Panc1 (cell line): ENCODE results near the gene UBAC1. TPM values are rescaled to one million over a fixed set of nuclear protein-coding genes. Genes with fewer than 3 reads are reported as not detected.

Experiments
- ATAC-seq: fragments of 200-7000 bp; cut with Tn5 transposase; 2 replicates; pipeline ENCODE4 v1.9.1; 2020; ENCODE audit warnings: mild to moderate bottlenecking, moderate library complexity
- BruUV-seq: library from RNA; stranded (reverse); fragments of 400-500 nt; replicated peaks from 2 replicates; lab custom pipeline; 2021; lab: Mats Ljungman, UMichigan
- CTCF ChIA-PET: fragments of 300-600 bp; sonication (Branson Sonifier 250); formaldehyde crosslinking; loops from one replicate; lab custom pipeline; 2022; ENCODE audit warnings: antibody characterized with exemption; lab: Charles Lee
- POLR2A ChIA-PET: fragments of 300-600 bp; sonication (Branson Sonifier 250); formaldehyde crosslinking; loops from one replicate; lab custom pipeline; 2022; ENCODE audit warnings: antibody characterized with exemption; lab: Charles Lee
- DNase-seq: peaks from one replicate; pipeline ENCODE4 v3.0.0-alpha.2; 2010; ENCODE audit warnings: low read depth, low spot score
- H3K27ac ChIP-seq: 2 replicates; pipeline ENCODE4 v1.5.1; 2011; ENCODE audit warnings: mild to moderate bottlenecking, low read length, inconsistent platforms
- H3K27me3 ChIP-seq: fragments of 200-500 bp; sonication (Bioruptor generic); 2 replicates; pipeline ENCODE4 v1.6.0; 2014; ENCODE audit warnings: low read length, inconsistent platforms; ENCODE audit not compliant: control insufficient read depth, insufficient read depth
- H3K36me3 ChIP-seq: fragments of 200-500 bp; sonication (Bioruptor generic); 2 replicates; pipeline ENCODE4 v1.5.1; 2014; ENCODE audit warnings: inconsistent platforms, mild to moderate bottlenecking, low read length, moderate library complexity; ENCODE audit not compliant: control insufficient read depth, insufficient read depth
- H3K4me1 ChIP-seq: 2 replicates; pipeline ENCODE4 v1.5.1; 2011; ENCODE audit warnings: inconsistent platforms, mild to moderate bottlenecking, low read length, moderate library complexity; ENCODE audit not compliant: control insufficient read depth, insufficient read depth
- H3K4me3 ChIP-seq, 2 experiments: 2 replicates each; pipeline ENCODE4 v1.5.1; 2011 to 2012; ENCODE audit warnings: low read depth in 2 of 2, low read length in 2 of 2, mild to moderate bottlenecking in 2 of 2, inconsistent platforms in 1 of 2, moderate library complexity in 1 of 2
- H3K9me3 ChIP-seq: fragments of 200-500 bp; sonication (Bioruptor generic); 2 replicates; pipeline ENCODE4 v1.5.1; 2014; ENCODE audit warnings: low read depth, mild to moderate bottlenecking, inconsistent platforms, low read length, moderate library complexity; ENCODE audit not compliant: control insufficient read depth, insufficient read depth
- CTCF ChIP-seq: fragments of 450-650 bp; IDR thresholded peaks from 2 replicates; pipeline ENCODE4 v1.5.1; 2017; ENCODE audit warnings: mild to moderate bottlenecking
- POLR2AphosphoS5 ChIP-seq: IDR thresholded peaks from 2 replicates; pipeline ENCODE4 v1.6.1; 2012; ENCODE audit warnings: mild to moderate bottlenecking, low read depth, low read length, moderate library complexity
- REST ChIP-seq, 2 experiments: IDR thresholded peaks; 2 replicates each; pipeline ENCODE4 v1.6.1; 2011 to 2012; ENCODE audit warnings: low read depth in 2 of 2, control low read depth in 1 of 2, low read length in 1 of 2, mild to moderate bottlenecking in 1 of 2, moderate library complexity in 1 of 2; ENCODE audit not compliant: insufficient read depth in 1 of 2
- SIN3A ChIP-seq: IDR thresholded peaks from 2 replicates; pipeline ENCODE4 v1.6.1; 2012; ENCODE audit warnings: low read depth, mild to moderate bottlenecking, low read length, moderate library complexity, borderline replicate concordance; ENCODE audit not compliant: insufficient read depth
- TCF7L2 ChIP-seq: IDR thresholded peaks from 2 replicates; pipeline ENCODE4 v1.6.1; 2011; ENCODE audit warnings: mild to moderate bottlenecking, low read depth, low read length, inconsistent platforms
- in situ Hi-C: cut with HindIII; loops from 2 replicates; pipeline ENCODE4 v1.10.0; 2016; ENCODE audit warnings: low sequenced_read_pairs, low pct_unique_long_range_greater_than_20kb
- intact Hi-C: fragments of 100-400 bp; cut with micrococcal nuclease; formaldehyde crosslinking; loops from one replicate; pipeline ENCODE4 v1.10.0; 2022; ENCODE audit not compliant: unreplicated experiment
- total RNA-seq: library from RNA; stranded (reverse); gene quantifications from one replicate; pipeline ENCODE4 v1.2.1, GENCODE V29; 2021; ENCODE audit not compliant: unreplicated experiment

Gene UBAC1
- total RNA-seq, 1 experiment from 2014 or later, result 38.0 TPM

GRCh38 chr9:135998410-135999071 lies 37.4 kb upstream of the UBAC1 start:
- no peak for ATAC-seq
- H3K27ac ChIP-seq, result no peak overlapping the region
- H3K9me3 ChIP-seq, result no peaks in the 10 kb centered on the region
- no peak for TF ChIP-seq POLR2AphosphoS5
- no peak for TF ChIP-seq CTCF
- TF ChIP-seq SIN3A, result no peak
- no peak for TF ChIP-seq REST (IDR thresholded peaks at IDR 0.05; ENCODE audit: insufficient read depth in 1 of 2, low read depth in 2 of 2, low read length in 1 of 2)
- no peak for TF ChIP-seq TCF7L2
- no peak overlapping the region for H3K4me3 ChIP-seq
- no TSS peak for BruUV-seq
- intact Hi-C loops, result no loop called here
- H3K4me1 ChIP-seq, result peaks cover 4% of the 10 kb centered on the region
- in situ Hi-C loops, result no loop called here
- POLR2A ChIA-PET, result no interaction called here
- H3K36me3 ChIP-seq, result no peaks in the 10 kb centered on the region
- no peaks in the 10 kb centered on the region for H3K27me3 ChIP-seq
- DNase-seq, result no peak
- CTCF ChIA-PET, result no interaction called here

GRCh38 chr9:135998016-135998380 lies 36.8 kb upstream of the UBAC1 start:
- POLR2A ChIA-PET, result no interaction called here

More at GRCh38 chr9:135998016-135998380, 36.8 kb upstream of the UBAC1 start:
- Histone ChIP-seq H3K4me1 (peaks cover 5% of the 10 kb centered on the region; the same call in 1 of the 2 replicates), H3K4me3 (no peak overlapping the region), H3K9me3 (no peaks in the 10 kb centered on the region), H3K27me3 (no peaks in the 10 kb centered on the region), H3K27ac (no peak overlapping the region), H3K36me3 (no peaks in the 10 kb centered on the region)
- ATAC-seq, result no peak
- in situ Hi-C loops, result no loop called here
- BruUV-seq, result no TSS peak
- intact Hi-C loops, result no loop called here
- no peak for TF ChIP-seq TCF7L2
- TF ChIP-seq CTCF, result no peak
- TF ChIP-seq REST (IDR thresholded peaks at IDR 0.05; ENCODE audit: insufficient read depth in 1 of 2, low read depth in 2 of 2, low read length in 1 of 2), result no peak
- TF ChIP-seq SIN3A, result no peak
- no peak for TF ChIP-seq POLR2AphosphoS5
- no peak for DNase-seq
- CTCF ChIA-PET, result no interaction called here
